HepG2 (cell line): Measurements from ENCODE around the gene ABHD6. TPM values are rescaled to one million over a fixed set of nuclear protein-coding genes. Genes with fewer than 3 reads are reported as not detected.
"Not testable (repeated sequence)": the region's sequence is repeated elsewhere in the genome, so short reads cannot be mapped to it uniquely, and the experiment has no call there.

ENCODE experiments used
- BCL6 ChIP-seq: IDR thresholded peaks from 2 replicates; pipeline ENCODE4 v1.6.1; 2016; ENCODE audit warnings: missing genetic modification reagents, missing compliant biosample characterization
- CREB1 ChIP-seq, 2 experiments: fragments of 450-650 bp in 1 of 2; IDR thresholded peaks; 2 replicates each; pipeline ENCODE4 v1.6.1; 2016 to 2017; ENCODE audit warnings: control low read depth in 1 of 2, mild to moderate bottlenecking in 1 of 2, missing compliant biosample characterization in 1 of 2, missing genetic modification characterization in 1 of 2
- ETV5 ChIP-seq: IDR thresholded peaks from 2 replicates; pipeline ENCODE4 v1.6.1; 2018; ENCODE audit warnings: missing biosample characterization, missing genetic modification reagents, inconsistent platforms, borderline replicate concordance
- ETV6 ChIP-seq: sonication (generic); formaldehyde crosslinking; conservative IDR thresholded peaks from 2 replicates; pipeline ENCODE4 v1.4.0; 2020; ENCODE audit warnings: missing genetic modification reagents
- HNF4A ChIP-seq: sonication (generic); formaldehyde crosslinking; IDR thresholded peaks from 2 replicates; pipeline ENCODE4 v1.4.0; 2020; ENCODE audit warnings: missing genetic modification reagents
- HNF4G ChIP-seq, 2 experiments: sonication (generic) in 1 of 2; formaldehyde crosslinking in 1 of 2; IDR thresholded peaks; 2 replicates each; pipeline versions ENCODE4 v1.4.0 to v1.6.1; 2011 to 2020; ENCODE audit warnings: borderline replicate concordance in 2 of 2, low read depth in 2 of 2, mild to moderate bottlenecking in 2 of 2, low read length in 1 of 2, missing genetic modification reagents in 1 of 2, moderate library complexity in 1 of 2
- IRF2 ChIP-seq: IDR thresholded peaks from 2 replicates; pipeline ENCODE4 v1.6.1; 2018; ENCODE audit warnings: missing genetic modification reagents, missing compliant biosample characterization
- KDM6A ChIP-seq: IDR thresholded peaks from 2 replicates; pipeline ENCODE4 v1.6.1; 2016; ENCODE audit warnings: low read depth
- MEF2D ChIP-seq: sonication (generic); formaldehyde crosslinking; IDR thresholded peaks from 2 replicates; pipeline ENCODE4 v1.5.1; 2020; ENCODE audit warnings: mild to moderate bottlenecking, missing genetic modification reagents
- MIER3 ChIP-seq: IDR thresholded peaks from 2 replicates; pipeline ENCODE4 v1.6.1; 2016; ENCODE audit warnings: missing compliant biosample characterization, borderline replicate concordance
- NFYB ChIP-seq: sonication (generic); formaldehyde crosslinking; IDR thresholded peaks from 2 replicates; pipeline ENCODE4 v1.4.0; 2020; ENCODE audit warnings: missing genetic modification reagents
- NFYC ChIP-seq: IDR thresholded peaks from 2 replicates; pipeline ENCODE4 v1.6.1; 2016; ENCODE audit warnings: missing genetic modification reagents, missing compliant biosample characterization
- NR2F1 ChIP-seq, 2 experiments: fragments of 450-650 bp in 1 of 2; formaldehyde crosslinking in 1 of 2; IDR thresholded peaks; 2 replicates each; pipeline versions ENCODE4 v1.5.0 to v1.6.1; 2016 to 2020; ENCODE audit warnings: mild to moderate bottlenecking in 1 of 2, missing compliant biosample characterization in 1 of 2, missing genetic modification reagents in 1 of 2, moderate library complexity in 1 of 2
- RARA ChIP-seq: IDR thresholded peaks from 2 replicates; pipeline ENCODE4 v1.6.1; 2016; ENCODE audit warnings: missing genetic modification reagents, missing compliant biosample characterization
- SIX1 ChIP-seq: sonication (generic); formaldehyde crosslinking; IDR thresholded peaks from 2 replicates; pipeline ENCODE4 v1.4.0; 2020; ENCODE audit warnings: missing genetic modification reagents, borderline replicate concordance
- SMYD3 ChIP-seq: sonication (generic); formaldehyde crosslinking; IDR thresholded peaks from 2 replicates; pipeline ENCODE4 v1.8.1; 2023; ENCODE audit warnings: mild to moderate bottlenecking, missing genetic modification reagents
- TCF7 ChIP-seq: sonication (generic); IDR thresholded peaks from 2 replicates; pipeline ENCODE4 v1.6.1; 2016; ENCODE audit warnings: antibody characterized with exemption, low read depth
- ZEB1 ChIP-seq: IDR thresholded peaks from 2 replicates; pipeline ENCODE4 v1.6.1; 2012; ENCODE audit warnings: mild to moderate bottlenecking, low read depth, inconsistent platforms; ENCODE audit not compliant: insufficient replicate concordance
- ZFP1 ChIP-seq: IDR thresholded peaks from 2 replicates; pipeline ENCODE4 v1.6.1; 2016
- ZNF292 ChIP-seq: sonication (generic); formaldehyde crosslinking; IDR thresholded peaks from 2 replicates; pipeline ENCODE4 v1.8.1; 2022; ENCODE audit warnings: mild to moderate bottlenecking, low read depth, missing genetic modification reagents, borderline replicate concordance
- ZNF788 ChIP-seq: sonication (generic); formaldehyde crosslinking; IDR thresholded peaks from 2 replicates; pipeline ENCODE4 v1.5.0; 2020; ENCODE audit warnings: mild to moderate bottlenecking, missing genetic modification reagents, borderline replicate concordance
- polyA plus RNA-seq, 8 experiments: library from polyadenylated mRNA; depleted of rRNA in 3 of 8; stranded (reverse) in 7 of 8; unstranded in 1 of 8; fragments of >200 nt; fragmentation: Illumina TruSeq in 4 of 8; extraction: Trizol in 4 of 8; gene quantifications; 2 replicates each; pipeline versions ENCODE4 v1.2.1 to v1.2.3, GENCODE V29; 2011 to 2016; ENCODE audit warnings: low read depth in 4 of 8, missing spikeins in 1 of 8, mixed read lengths in 1 of 8; ENCODE audit not compliant: insufficient read depth in 1 of 8
- total RNA-seq, 5 experiments: library from RNA; depleted of rRNA; stranded (reverse); fragments of >200 nt; fragmentation: Illumina TruSeq; extraction: Trizol; gene quantifications; 2 replicates each; pipeline ENCODE4 v1.2.3, GENCODE V29; 2016; ENCODE audit warnings: low read depth in 1 of 5
- TF ChIP-seq, protein P1 (sequence below), 2 experiments: sonication (generic) in 1 of 2; formaldehyde crosslinking in 1 of 2; IDR thresholded peaks; 2 replicates each; pipeline versions ENCODE4 v1.5.1 to v1.6.1; 2011 to 2020; ENCODE audit warnings: borderline replicate concordance in 1 of 2, low read depth in 1 of 2, low read length in 1 of 2, mild to moderate bottlenecking in 1 of 2, missing genetic modification reagents in 1 of 2, moderate library complexity in 1 of 2
- TF ChIP-seq, protein P2 (sequence below): IDR thresholded peaks from 2 replicates; pipeline ENCODE4 v1.6.1; 2016
- TF ChIP-seq, protein P3 (sequence below): IDR thresholded peaks from 2 replicates; pipeline ENCODE4 v1.6.1; 2016; ENCODE audit warnings: missing genetic modification reagents, missing compliant biosample characterization
- TF ChIP-seq, protein P4 (sequence below): IDR thresholded peaks from 2 replicates; pipeline ENCODE4 v1.6.1; 2018; ENCODE audit warnings: missing genetic modification reagents, mild to moderate bottlenecking, missing compliant biosample characterization

The ABHD6 gene
- total and polyA plus RNA-seq, 2 of the 13 experiments (the other 11 are each of a cell fraction or from before 2014, with no cell fraction given): 9.0 to 17.2 TPM

DNA sequence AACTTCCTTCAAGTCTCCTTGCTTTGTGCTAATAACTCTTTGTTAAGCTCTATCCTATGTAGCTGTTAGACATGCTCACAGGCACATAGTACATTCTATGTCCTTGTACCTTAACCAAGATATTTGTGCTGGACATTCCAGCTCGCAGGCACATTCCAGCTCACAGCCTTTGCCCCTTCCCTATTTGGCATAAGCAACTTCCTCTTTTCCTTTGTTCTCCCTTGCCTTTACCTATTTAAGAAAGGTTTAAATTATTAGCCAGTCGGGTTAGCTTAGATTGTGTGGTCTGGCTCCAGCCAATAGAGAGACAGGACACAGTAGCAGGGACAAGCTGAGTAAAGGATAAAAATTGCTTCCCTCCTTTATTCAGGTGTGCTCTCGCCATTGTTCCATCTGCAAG is 36.1 kb upstream of the ABHD6 start (continued):
- TF ChIP-seq, protein P1, sequence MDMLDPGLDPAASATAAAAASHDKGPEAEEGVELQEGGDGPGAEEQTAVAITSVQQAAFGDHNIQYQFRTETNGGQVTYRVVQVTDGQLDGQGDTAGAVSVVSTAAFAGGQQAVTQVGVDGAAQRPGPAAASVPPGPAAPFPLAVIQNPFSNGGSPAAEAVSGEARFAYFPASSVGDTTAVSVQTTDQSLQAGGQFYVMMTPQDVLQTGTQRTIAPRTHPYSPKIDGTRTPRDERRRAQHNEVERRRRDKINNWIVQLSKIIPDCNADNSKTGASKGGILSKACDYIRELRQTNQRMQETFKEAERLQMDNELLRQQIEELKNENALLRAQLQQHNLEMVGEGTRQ (IDR thresholded peaks at IDR 0.05; ENCODE audit: low read depth, low read length): not testable (repeated sequence)
- TF ChIP-seq, protein P1 (CRISPR knock-in tag; IDR thresholded peaks at IDR 0.05; ENCODE audit: borderline replicate concordance): peak; percentile 57; the same call in 1 of the 2 replicates
- TF ChIP-seq HNF4A (CRISPR knock-in tag) (peak; percentile 91), MEF2D (CRISPR knock-in tag) (0 out of 2 replicates have a peak, but pooled peaks have one; percentile 37), ZNF788 (CRISPR knock-in tag) (peak; percentile 39; the same call in 1 of the 2 replicates), RARA (CRISPR knock-in tag) (peak; percentile 77), SMYD3 (0 out of 2 replicates have a peak, but pooled peaks have one; percentile 48), IRF2 (CRISPR knock-in tag) (0 out of 2 replicates have a peak, but pooled peaks have one; percentile 61), ETV5 (CRISPR knock-in tag) (peak; percentile 68; the same call in 1 of the 2 replicates), KDM6A (CRISPR knock-in tag) (peak; percentile 69; the same call in 1 of the 2 replicates), ZNF292 (CRISPR knock-in tag) (peak; percentile 70; the same call in 1 of the 2 replicates), ETV6 (CRISPR knock-in tag) (0 out of 2 replicates have a peak, but pooled peaks have one; percentile 27), ZEB1 (peak; percentile 23), HNF4G (IDR thresholded peaks at IDR 0.05; ENCODE audit: borderline replicate concordance, low read depth, low read length) (peak; percentile 74; the same call in 1 of the 2 replicates), HNF4G (CRISPR knock-in tag; IDR thresholded peaks at IDR 0.05; ENCODE audit: borderline replicate concordance, low read depth) (peak; percentile 75; the same call in 1 of the 2 replicates), MIER3 (peak; percentile 61; the same call in 1 of the 2 replicates), NFYB (peak; percentile 56), ZFP1 (CRISPR knock-in tag) (peak; percentile 99), CREB1 (CRISPR knock-in tag; IDR thresholded peaks at IDR 0.05) (peak; percentile 44; the same call in 1 of the 2 replicates), TCF7 (peak; percentile 63), SIX1 (CRISPR knock-in tag) (0 out of 2 replicates have a peak, but pooled peaks have one; percentile 21), NR2F1 (CRISPR knock-in tag; IDR thresholded peaks at IDR 0.05) (peak; percentile 14 to 38; a peak in 2 of 4 replicates), BCL6 (CRISPR knock-in tag) (peak; percentile 68), NFYC (CRISPR knock-in tag) (peak; percentile 72)
- TF ChIP-seq, protein P2, sequence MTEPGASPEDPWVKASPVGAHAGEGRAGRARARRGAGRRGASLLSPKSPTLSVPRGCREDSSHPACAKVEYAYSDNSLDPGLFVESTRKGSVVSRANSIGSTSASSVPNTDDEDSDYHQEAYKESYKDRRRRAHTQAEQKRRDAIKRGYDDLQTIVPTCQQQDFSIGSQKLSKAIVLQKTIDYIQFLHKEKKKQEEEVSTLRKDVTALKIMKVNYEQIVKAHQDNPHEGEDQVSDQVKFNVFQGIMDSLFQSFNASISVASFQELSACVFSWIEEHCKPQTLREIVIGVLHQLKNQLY (CRISPR knock-in tag): peak; percentile 45; the same call in 1 of the 2 replicates
- TF ChIP-seq, protein P3, sequence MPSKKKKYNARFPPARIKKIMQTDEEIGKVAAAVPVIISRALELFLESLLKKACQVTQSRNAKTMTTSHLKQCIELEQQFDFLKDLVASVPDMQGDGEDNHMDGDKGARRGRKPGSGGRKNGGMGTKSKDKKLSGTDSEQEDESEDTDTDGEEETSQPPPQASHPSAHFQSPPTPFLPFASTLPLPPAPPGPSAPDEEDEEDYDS (CRISPR knock-in tag): peak; percentile 80
- TF ChIP-seq, protein P4, sequence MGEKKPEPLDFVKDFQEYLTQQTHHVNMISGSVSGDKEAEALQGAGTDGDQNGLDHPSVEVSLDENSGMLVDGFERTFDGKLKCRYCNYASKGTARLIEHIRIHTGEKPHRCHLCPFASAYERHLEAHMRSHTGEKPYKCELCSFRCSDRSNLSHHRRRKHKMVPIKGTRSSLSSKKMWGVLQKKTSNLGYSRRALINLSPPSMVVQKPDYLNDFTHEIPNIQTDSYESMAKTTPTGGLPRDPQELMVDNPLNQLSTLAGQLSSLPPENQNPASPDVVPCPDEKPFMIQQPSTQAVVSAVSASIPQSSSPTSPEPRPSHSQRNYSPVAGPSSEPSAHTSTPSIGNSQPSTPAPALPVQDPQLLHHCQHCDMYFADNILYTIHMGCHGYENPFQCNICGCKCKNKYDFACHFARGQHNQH (CRISPR knock-in tag): peak; percentile 82
- not testable (repeated sequence) for TF ChIP-seq CREB1 (IDR thresholded peaks at IDR 0.05)
